Midbrain (tissue), 1 donor: ENCODE measurements around the gene MCM3AP.

ENCODE experiments used
- DNase-seq: peaks from one replicate; lab custom pipeline; 2025; lab: John Stamatoyannopoulos, UW

Gene MCM3AP

GRCh38 chr21:46285206-46285661 is at the start of gene MCM3AP:
Gene MCM3AP, minus strand, starts transcription at chr21:46285611. Its CDS starts 325 bp downstream, at chr21:46285286.
- DNase-seq = no peak

GRCh38 chr21:46334351-46335140 is 49.1 kb upstream of the MCM3AP start:
- no peak for DNase-seq

DNA sequence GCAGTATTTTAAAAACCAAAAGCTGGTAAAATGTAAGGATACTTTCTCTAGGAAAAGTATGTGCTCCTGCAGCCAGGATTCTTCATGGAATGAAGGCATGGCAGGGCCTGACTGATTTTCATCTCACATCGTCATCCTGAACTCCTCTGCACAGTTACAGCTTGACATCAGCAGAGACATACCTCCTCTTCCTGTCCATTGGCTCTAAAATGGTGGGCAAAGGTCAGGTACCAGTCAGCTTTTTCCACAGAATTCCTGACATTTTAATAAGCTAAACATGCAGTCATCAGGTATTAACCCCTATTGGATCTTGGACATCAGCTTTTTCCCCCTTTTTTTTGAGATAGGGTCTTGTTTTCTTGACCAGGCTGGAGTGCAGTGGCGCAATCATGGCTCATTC is 44.4 kb upstream of the MCM3AP start:
- no peak for DNase-seq

DNA sequence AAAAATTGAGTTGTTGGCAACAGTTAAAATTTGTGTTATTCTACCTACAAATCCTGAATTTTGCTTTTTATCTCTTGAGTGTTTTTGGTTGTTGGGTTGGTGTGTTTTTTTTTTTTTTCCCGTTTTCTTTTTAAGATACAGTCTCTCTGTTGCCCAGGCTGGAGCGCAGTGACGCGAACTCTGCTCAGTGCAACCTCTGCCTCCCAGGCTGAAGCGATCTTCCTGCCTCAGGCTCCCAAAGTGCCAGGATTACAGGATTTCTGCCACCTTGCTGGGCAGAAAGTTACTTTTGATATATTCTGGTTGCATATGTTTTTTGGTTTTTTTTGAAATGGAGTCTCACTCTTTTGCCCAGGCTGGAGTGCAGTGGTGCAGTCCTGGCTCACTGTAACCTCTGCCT is 42.7 kb upstream of the MCM3AP start:
- no peak for DNase-seq

GRCh38 chr21:46327711-46328110 is 42.3 kb upstream of the MCM3AP start:
- no peak for DNase-seq

DNA sequence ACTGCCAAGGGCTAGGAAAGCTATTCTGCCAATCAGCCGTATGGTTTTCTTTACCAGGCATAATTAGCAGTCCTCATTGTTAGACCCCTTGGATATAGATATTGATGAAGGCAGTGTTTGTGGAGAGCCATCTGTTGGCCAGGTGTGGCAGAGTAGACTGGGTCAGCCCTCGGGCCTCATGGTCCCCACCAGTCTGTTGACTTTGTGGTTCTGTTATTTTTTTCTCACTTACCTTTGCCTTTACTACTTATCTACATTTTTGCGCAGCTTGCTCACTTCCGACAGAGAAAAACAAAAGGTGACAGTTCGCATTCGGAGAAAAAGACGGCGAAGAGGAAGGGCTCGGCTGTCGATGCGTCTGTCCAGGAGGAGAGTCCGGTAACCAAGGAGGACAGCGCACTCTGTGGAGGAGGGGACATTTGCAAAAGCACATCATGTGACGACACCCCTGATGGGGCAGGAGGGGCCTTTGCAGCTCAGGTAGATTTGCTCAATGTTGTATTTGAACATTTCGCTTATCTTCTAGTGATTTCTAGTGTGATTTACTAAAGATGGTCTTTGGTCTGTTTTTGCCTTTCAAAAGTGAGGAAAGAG is 40.8 kb upstream of the MCM3AP start:
- DNase-seq = no peak

- no peak for DNase-seq
These were observed 39.9 kb upstream of the MCM3AP start for GRCh38 chr21:46325073-46325912.

- peak; percentile 89 for DNase-seq
These were observed 39.1 kb upstream of the MCM3AP start for GRCh38 chr21:46324390-46325072.

DNA sequence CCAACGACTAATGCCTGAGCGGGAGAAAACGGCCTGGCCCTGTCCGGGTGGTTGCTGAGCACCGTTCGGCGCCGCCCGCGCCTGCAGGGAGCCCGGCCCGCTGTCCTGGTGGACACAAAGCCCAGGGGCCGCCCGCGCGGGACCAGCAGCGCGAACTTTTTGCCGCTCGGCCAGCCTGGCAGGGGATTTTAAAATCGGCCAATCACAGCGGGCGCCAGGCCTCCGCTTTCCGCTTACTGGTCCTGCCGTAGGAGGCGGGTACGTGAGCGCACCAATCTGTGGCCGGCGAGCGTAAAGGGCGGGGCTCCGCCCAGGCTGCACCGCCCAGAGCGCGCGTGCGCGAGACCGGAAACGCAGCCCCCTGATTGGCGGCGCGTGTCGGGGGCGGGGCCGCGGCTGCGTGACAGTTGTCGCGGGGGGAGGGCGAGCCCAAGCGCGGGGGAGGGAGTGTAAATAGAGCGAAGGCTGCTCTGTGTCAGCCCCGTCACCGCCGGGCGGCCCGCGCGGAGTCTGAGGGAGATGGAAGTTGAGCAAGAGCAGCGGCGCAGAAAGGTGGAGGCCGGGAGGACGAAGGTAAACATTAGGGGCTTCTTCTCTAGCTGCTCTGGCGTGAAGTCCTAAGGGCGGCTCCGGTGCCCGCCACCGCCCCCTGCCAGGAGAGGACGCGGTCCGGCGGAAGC is 38.4 kb upstream of the MCM3AP start, which contains the start of the genes C21orf58 and PCNT:
C21orf58 (minus strand) TSS at position 161 of the 680 bp plus-strand sequence. CDS start 1,132 bp downstream, outside the sequence.
PCNT (plus strand) TSS at position 447 of the 680 bp plus-strand sequence; CDS start at position 520, 73 bp downstream.
- DNase-seq = peak; percentile 98

- no peak for DNase-seq
These were observed 37.9 kb upstream of the MCM3AP start for GRCh38 chr21:46323227-46323709.

DNA sequence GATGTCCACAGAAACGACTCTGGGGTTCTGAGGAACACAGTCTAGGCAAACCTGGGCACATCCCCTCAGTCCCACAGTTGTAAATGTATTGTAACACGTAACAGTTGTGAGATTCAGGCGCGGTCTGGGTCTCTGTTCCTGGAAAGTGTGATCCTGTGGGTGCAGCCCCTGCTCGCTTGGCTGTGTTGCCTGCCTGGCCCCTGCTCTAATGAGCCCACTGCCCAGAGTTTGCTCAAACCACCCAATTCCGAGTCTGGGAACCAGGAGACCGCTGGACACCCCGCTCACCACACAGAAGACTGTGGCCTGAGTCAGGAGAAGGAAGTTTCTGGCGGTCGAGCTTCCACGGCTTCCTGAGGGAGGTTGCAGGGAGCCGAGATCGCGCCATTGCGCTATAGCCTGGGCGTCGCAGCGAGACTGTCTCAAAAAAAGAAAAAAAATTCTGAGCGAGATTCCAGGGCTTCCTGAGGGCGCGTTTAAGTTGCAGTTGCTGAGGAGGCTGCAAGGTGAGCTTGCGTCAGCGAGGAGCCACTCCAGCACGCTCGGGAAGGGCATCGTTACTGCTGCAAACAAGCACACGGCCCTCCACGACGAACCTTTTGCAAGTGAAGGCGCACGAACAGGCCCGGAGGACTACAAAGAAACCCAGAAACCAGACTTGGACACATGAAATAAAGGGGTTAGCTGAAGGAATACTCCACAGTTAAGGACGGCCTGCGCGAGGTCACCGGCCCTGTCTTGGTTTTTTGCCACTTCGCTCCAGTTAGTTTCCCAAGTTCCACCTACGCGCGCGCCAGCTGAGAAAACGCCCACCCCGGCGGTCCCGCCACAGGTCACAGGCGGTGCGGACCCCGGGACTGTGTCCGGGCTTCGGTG is 37.2 kb upstream of the MCM3AP start:
- DNase-seq = no peak

DNA sequence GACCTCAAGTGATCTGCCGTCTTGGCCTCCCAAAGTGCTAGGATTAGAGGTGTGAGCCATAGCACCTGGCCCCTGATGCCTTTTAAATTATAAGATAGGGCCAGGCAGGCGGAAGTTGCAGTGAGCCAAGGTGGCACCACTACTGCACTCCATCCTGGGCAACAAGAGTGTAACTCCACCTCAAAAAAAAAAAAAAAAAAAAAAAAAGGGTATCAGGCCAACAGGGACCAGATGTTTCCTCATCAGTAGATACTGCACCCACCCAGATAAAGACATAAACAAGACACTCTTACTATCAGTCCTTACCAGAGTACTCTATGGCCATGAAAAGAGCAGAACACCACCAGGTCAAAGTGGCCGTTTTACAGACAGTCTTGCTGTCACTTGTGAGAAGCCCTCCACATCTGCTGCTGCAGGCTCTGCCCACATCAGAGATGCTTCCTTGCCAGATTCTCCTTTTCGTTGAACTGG is 35.0 kb upstream of the MCM3AP start:
- DNase-seq = no peak

DNA sequence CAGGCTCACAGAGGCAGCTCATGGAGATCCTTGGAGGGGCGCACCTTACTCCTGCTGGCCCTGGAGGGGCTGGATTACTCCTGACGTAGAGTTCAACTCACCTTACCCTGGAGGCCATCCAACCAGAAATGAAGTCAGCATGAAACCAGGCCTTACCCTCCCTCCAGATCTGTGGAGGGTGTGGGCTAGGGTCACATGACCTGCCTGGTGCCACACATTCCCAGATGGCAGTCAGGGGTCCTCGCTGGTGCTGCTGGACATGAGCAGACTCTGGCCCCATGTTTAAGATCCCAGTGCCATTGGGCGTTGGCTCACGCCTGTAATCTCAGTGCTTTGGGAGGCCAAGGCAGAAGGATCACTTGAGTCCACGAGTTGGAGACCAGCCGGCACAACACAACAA is 33.8 kb upstream of the MCM3AP start:
- DNase-seq = no peak

DNA sequence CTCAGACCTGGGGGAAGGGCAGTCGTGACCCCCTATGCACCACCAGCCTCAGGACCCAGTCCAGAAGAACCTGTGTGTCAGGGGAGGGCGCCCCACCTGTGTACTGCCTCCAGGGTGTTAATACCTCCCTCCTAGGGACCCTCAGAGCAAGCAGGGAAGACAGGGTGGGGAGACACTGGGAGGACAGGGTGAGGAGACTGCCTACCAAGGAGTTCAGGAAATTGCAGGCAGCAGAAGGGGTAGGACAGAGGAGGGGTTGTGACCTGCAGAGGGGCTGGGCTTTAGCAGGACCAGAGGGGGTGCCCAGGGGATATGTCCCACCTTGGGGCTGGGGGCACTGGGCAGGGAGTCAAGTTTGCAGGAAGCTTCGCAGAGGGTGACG is 33.0 kb upstream of the MCM3AP start:
- DNase-seq = no peak

- DNase-seq = no peak
These were observed 32.5 kb upstream of the MCM3AP start for GRCh38 chr21:46317710-46318463.

DNA sequence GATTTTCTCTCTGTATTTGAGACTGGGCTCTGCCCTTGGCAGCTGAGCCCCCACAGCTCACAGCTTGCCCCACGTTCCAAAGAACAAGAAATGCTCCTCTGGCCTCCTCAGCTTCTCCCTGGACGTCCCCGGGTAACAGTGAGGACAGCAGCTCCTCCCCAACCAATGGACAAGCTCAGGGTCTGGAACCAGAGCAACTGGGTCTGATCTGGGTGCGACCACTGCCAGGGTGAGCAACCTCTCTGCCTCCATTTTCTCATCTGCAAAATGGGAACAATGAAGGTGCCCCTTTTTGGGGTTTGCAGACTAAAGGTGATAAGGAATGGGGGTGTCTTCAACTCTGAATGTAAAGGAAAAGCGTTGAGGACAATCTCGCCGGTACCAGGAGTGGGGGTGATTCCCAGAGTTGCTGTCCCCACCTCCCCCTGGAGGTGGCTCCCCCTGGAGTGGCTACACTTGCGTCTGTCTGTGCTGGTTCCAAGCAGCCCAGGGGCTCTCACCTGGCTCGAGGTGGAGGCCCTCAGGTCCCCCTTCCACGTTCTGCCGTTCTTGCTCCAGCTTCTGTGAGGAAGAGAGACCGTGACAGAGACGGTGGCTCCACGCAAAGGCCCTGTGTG is 31.4 kb upstream of the MCM3AP start:
- DNase-seq = no peak

DNA sequence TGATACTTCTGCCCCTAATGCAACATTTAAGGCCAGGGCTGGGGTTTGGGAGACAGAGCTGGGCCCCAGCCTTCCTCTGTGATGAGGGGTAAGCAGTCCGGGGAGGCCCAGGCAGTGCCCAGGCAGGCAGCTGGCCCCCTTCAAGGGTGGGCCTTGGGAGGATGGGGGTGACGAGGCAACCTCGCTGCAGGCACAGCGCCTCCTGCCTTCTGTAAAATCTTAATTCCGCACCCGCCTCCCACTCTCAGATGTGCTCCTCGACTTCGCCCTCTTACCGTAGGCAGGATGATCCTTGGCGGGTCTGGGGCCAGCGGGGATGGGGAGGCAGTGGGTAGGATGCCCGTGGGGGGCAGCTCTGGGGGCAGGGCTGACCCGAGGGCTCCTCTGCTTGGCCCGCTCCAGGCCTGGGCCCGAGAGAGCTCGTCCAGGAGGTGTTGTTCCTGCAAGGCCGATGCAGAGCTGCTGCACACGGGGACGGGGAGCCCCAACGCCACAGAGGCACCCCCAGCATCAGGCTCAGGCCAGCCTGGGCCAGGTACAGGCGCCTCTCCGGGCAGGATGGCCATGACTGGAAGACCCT is 29.1 kb upstream of the MCM3AP start:
- DNase-seq = no peak

GRCh38 chr21:46312949-46313348 is 27.5 kb upstream of the MCM3AP start:
- DNase-seq = no peak
